GM19452 (cell line): ENCODE results near the gene OR51G1.

ENCODE experiments used
- ATAC-seq: cut with Tn5 transposase; IDR thresholded peaks from one replicate; pipeline ENCODE4 v1.9.1; 2021; ENCODE audit not compliant: unreplicated experiment

OR51G1 gene

DNA sequence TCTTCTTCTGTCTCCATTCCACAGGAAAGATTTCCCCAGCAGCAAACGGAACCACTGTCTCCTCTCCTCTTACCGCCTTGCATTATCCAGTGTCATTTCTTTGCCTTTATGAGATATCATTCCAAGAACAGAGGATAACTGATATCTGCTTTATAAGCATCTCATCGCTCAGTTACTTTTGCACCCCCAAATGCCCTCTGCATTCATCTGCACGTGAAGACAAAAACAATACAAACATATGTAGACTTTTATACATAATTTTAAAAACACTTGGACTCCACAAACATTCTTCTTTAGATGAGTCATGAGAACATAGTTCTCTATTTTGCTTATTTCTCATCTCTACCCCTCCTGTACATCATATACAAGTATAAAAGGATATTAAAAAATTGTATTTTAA, 43.0 kb downstream of the OR51G1 start:
- ATAC-seq = no peak
